ENCODE results near the gene PTPRM.

PTPRM gene

GRCh38 chr18:8379187-8379941 lies 812.2 kb downstream of the PTPRM start:
- TF ChIP-seq CTCF (IDR thresholded peaks at IDR 0.05; ENCODE audit: insufficient read depth, low read length, poor library complexity, severe bottlenecking) (no peak), EZH2phosphoT487 (conservative IDR thresholded peaks at IDR 0.05; ENCODE audit: low read length) (no peak)
- Histone ChIP-seq H2AFZ (ENCODE audit: low read depth, low read length, severe bottlenecking) (no peak overlapping the region), H3F3A (ENCODE audit: insufficient read depth) (no peaks in the 10 kb centered on the region)

GRCh38 chr18:8380006-8380405 lies 812.9 kb downstream of the PTPRM start:
- TF ChIP-seq EZH2phosphoT487 (conservative IDR thresholded peaks at IDR 0.05; ENCODE audit: low read length): no peak
- TF ChIP-seq CTCF (IDR thresholded peaks at IDR 0.05; ENCODE audit: insufficient read depth, low read length, poor library complexity, severe bottlenecking): no peak
- Histone ChIP-seq H4K20me1 (ENCODE audit: low read depth, low read length) (no peaks in the 10 kb centered on the region), H3K27me3 (ENCODE audit: low read length) (no peaks in the 10 kb centered on the region), H3K36me3 (ENCODE audit: low read length) (no peaks in the 10 kb centered on the region), H3K27ac (ENCODE audit: low read depth, low read length) (no peak overlapping the region), H2AFZ (ENCODE audit: low read depth, low read length, severe bottlenecking) (no peak overlapping the region), H3K9me3 (ENCODE audit: insufficient read depth, low read length) (no peaks in the 10 kb centered on the region), H3K4me3 (ENCODE audit: insufficient read depth, low read length, poor library complexity, severe bottlenecking) (no peak overlapping the region), H3K9me2 (replicated peaks; ENCODE audit: insufficient read depth, low read length) (no peaks in the 10 kb centered on the region), H3K9ac (ENCODE audit: low read length) (no peak overlapping the region), H3K79me2 (ENCODE audit: insufficient read depth, low read length) (no peaks in the 10 kb centered on the region), H3K4me2 (ENCODE audit: low read depth, low read length, poor library complexity, severe bottlenecking) (no peak overlapping the region), H3F3A (ENCODE audit: insufficient read depth) (no peaks in the 10 kb centered on the region)

More at GRCh38 chr18:8379187-8379941, 812.2 kb downstream of the PTPRM start:
- Histone ChIP-seq H4K20me1 (ENCODE audit: low read depth, low read length) (no peaks in the 10 kb centered on the region), H3K9ac (ENCODE audit: low read length) (no peak overlapping the region), H3K9me3 (ENCODE audit: insufficient read depth, low read length) (no peaks in the 10 kb centered on the region), H3K27me3 (ENCODE audit: low read length) (no peaks in the 10 kb centered on the region), H3K4me3 (ENCODE audit: insufficient read depth, low read length, poor library complexity, severe bottlenecking) (no peak overlapping the region), H3K79me2 (ENCODE audit: insufficient read depth, low read length) (no peaks in the 10 kb centered on the region), H3K36me3 (ENCODE audit: low read length) (no peaks in the 10 kb centered on the region), H3K4me2 (ENCODE audit: low read depth, low read length, poor library complexity, severe bottlenecking) (no peak overlapping the region), H3K27ac (ENCODE audit: low read depth, low read length) (no peak overlapping the region), H3K9me2 (replicated peaks; ENCODE audit: insufficient read depth, low read length) (no peaks in the 10 kb centered on the region)

GRCh38 chr18:8380926-8381325 lies 813.8 kb downstream of the PTPRM start:
- no peaks in the 10 kb centered on the region for H3K9me3 ChIP-seq (ENCODE audit: insufficient read depth, low read length)
- H4K20me1 ChIP-seq (ENCODE audit: low read depth, low read length): no peaks in the 10 kb centered on the region
- no peak overlapping the region for H3K4me3 ChIP-seq (ENCODE audit: insufficient read depth, low read length, poor library complexity, severe bottlenecking)
- no peak overlapping the region for H3K27ac ChIP-seq (ENCODE audit: low read depth, low read length)
- no peaks in the 10 kb centered on the region for H3K79me2 ChIP-seq (ENCODE audit: insufficient read depth, low read length)
- no peak overlapping the region for H3K9ac ChIP-seq (ENCODE audit: low read length)
- TF ChIP-seq EZH2phosphoT487 (conservative IDR thresholded peaks at IDR 0.05; ENCODE audit: low read length): no peak
- no peak for TF ChIP-seq CTCF (IDR thresholded peaks at IDR 0.05; ENCODE audit: insufficient read depth, low read length, poor library complexity, severe bottlenecking)
- H3K27me3 ChIP-seq (ENCODE audit: low read length): no peaks in the 10 kb centered on the region
- no peaks in the 10 kb centered on the region for H3K36me3 ChIP-seq (ENCODE audit: low read length)
- H2AFZ ChIP-seq (ENCODE audit: low read depth, low read length, severe bottlenecking): no peak overlapping the region
- no peak overlapping the region for H3K4me2 ChIP-seq (ENCODE audit: low read depth, low read length, poor library complexity, severe bottlenecking)
- H3F3A ChIP-seq (ENCODE audit: insufficient read depth): no peaks in the 10 kb centered on the region
- H3K9me2 ChIP-seq (replicated peaks; ENCODE audit: insufficient read depth, low read length): no peaks in the 10 kb centered on the region

Measured in SU-DHL-6 (cell line).